GM19025 (cell line): ENCODE data around the gene PYHIN1.
A peak's percentile ranks its signal among the peaks of the same experiment; 100 is the strongest.

ENCODE experiments used
- ATAC-seq: cut with Tn5 transposase; IDR thresholded peaks from one replicate; pipeline ENCODE4 v1.9.1; 2021; ENCODE audit warnings: mild to moderate bottlenecking, low read depth, moderate library complexity; ENCODE audit not compliant: unreplicated experiment

The PYHIN1 gene

DNA sequence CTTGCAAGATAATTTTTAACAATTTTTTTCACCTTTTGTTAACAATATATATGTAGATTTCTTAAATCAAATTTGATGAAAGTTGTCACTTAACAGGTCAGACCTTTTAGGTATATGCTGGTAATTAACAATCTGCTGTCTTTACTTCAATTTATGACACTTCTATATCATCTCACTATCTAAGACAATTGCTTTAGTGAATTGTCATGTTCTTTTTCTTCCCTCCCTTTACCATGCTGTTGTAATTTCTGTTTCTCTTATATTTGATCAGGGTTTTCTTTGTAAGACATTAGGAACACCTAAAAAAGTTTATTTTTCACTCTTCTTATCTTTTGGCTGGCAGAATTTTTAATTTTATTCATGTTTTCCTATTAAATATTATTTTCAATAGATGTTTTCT lies 80.4 kb downstream of the PYHIN1 start:
- no peak for ATAC-seq

DNA sequence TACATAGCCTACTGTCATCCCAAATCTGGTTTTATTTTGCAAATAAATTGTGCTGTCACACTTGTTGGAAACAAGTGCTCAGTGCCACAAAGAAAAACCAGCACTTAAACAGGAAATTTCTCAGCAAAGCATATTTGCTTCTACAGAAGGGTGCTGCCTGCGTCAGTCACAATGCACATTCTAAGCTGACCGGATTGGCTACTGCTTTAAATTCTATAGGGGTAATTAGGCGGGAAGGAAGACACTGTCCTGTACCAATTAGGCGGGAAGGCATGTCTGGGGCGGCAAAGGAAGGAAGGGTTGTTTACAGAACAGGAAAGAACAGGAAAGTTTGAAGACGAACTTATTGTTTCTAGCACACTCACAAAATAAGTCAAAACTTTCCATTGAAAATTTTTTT lies 81.1 kb downstream of the PYHIN1 start:
- no peak for ATAC-seq

DNA sequence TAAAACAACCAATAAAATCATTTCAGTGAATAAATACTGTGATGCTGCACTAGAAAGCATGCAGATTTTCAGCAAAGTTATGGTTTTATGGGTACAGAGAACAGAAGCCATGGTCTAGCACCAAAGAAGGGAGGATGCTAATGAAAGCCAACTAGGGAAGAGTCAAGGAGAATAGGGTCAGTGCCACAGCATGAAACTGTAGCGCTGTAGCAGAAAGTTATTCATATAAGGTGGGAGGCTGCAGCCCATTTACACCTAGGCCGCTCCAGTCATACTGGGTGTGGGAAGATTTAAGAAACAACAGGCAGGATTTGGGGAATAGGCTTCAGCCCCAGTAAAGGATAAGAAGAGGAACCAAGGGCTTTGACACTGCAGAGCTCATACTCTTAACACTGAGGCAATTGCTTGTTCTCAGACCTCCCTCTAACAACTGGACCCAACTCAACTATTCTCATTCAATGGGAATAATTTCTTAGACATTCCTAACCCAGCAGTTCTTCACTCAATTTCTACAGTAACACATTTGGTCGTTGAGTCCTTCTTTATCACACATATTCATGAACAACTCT lies 82.7 kb downstream of the PYHIN1 start:
- no peak for ATAC-seq

DNA sequence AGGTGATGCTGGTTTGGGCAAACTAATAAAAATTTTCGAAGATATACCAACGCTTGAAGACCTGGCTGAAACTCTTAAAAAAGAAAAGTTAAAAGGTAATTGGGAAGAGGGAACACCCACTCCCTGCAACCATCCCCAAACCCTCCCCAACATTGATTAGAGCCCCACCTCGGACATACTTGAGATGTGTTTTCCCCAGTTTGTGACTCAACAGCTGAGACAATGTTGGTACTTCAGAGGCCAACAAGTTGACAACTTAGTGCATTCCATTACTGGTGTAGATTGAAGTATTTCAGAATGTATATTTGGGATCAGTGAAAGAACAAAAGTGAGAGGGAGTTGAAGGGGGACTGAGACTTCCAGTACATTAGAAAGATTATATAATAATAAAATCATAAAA lies 83.5 kb downstream of the PYHIN1 start:
- ATAC-seq = no peak

DNA sequence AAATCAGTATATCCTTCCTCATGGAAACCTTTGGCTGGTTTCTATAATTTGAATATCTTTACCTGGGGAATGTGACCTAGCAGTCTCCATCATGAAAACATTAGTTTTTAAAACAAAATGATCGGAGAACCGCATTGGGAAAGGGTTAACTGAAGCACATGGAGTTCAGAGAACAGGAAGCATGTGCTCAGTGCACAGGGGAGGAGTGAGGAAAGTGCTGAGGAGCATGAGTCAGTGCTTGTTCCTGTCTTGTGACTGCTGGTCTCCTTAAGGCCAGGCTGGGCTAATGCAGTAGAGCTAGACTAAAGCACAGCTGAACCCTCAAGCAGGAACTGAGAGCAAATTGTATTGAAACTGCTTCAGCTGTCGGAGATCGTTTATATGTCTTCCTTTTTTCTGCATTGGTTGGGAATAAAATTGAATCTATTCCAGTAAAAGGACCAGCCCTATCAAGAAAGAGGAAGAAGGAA lies 84.1 kb downstream of the PYHIN1 start:
- ATAC-seq = peak; percentile 96

DNA sequence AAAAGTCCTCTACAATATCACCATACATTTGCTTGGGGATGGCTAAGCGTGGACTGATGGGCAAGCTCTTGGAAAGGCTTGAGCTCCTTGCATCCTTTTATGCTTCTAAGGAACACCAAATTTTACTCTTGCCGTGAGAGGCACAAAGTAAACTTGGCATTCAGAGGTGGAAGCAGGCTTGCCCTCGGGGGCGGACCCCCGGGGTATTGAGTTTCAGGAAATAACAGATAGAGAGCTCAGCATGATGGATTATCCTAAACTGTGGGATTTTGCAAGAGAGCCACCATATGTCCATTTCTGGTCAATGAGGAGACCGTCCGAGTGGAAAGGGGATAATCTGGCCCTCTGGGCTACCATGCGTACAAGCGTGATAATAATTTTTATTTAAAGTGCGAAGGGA lies 92.4 kb downstream of the PYHIN1 start:
- ATAC-seq = no peak

DNA sequence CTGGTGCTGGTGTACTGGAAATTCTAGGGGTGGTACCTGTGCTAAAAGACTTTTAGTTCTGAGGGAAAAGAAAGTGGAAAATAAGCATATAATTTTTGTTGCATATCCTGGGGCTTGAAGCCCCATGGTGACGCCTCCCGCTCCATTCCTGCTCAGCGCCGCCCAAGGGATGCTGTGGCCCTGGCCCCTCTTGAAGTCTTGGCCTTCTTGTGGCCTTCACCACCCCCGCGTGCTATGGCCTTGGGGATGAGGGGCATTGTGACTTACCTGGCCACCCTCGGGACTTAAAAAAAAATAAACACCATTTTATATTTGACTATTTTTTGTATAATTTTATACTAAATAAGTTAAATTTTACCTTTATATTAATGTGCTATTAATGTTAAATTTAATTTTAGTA lies 93.7 kb downstream of the PYHIN1 start:
- no peak for ATAC-seq
